ENCODE results near the gene FBRS.
"Not testable (repeated sequence)": the region's sequence is repeated elsewhere in the genome, so short reads cannot be mapped to it uniquely, and the experiment has no call there.

- not testable (repeated sequence) for TF ChIP-seq CTCF (IDR thresholded peaks at IDR 0.05; ENCODE audit: low read depth, low read length, poor library complexity, severe bottlenecking); EZH2phosphoT487 (IDR thresholded peaks at IDR 0.05; ENCODE audit: borderline replicate concordance, low read length)
These were observed 25.8 kb upstream of the FBRS start for GRCh38 chr16:30632454-30632853.
